Measurements from ENCODE around the gene GRIK4.

Gene GRIK4

DNA sequence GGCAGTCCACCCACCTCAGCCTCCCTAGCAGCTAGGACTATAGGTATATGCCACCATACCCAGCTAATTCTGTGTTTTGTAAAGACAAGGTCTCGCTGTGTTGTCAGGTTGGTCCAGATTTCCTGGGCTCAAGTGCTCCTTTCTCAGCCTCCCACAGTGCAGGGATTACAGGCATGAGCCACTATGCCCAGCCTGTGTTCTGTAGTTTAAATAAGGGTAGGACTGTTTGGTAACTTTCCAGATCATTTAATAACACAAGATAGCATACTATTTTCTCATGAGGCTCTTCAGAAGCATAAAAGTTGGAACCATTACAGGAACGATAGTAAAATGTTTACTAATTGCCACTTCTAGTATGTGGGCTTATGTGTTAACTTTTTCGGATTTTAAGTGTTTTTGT lies 38.0 kb upstream of the GRIK4 start:
- H3K4me3 ChIP-seq (replicated peaks in 1 of 2; ENCODE audit: low read depth in 2 of 2, low read length in 2 of 2) = no peak overlapping the region
- no peak for DNase-seq (ENCODE audit: low read depth in 2 of 2)
- TF ChIP-seq, protein P1, sequence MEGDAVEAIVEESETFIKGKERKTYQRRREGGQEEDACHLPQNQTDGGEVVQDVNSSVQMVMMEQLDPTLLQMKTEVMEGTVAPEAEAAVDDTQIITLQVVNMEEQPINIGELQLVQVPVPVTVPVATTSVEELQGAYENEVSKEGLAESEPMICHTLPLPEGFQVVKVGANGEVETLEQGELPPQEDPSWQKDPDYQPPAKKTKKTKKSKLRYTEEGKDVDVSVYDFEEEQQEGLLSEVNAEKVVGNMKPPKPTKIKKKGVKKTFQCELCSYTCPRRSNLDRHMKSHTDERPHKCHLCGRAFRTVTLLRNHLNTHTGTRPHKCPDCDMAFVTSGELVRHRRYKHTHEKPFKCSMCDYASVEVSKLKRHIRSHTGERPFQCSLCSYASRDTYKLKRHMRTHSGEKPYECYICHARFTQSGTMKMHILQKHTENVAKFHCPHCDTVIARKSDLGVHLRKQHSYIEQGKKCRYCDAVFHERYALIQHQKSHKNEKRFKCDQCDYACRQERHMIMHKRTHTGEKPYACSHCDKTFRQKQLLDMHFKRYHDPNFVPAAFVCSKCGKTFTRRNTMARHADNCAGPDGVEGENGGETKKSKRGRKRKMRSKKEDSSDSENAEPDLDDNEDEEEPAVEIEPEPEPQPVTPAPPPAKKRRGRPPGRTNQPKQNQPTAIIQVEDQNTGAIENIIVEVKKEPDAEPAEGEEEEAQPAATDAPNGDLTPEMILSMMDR (IDR thresholded peaks at IDR 0.05; ENCODE audit: low read depth, low read length) = no peak

DNA sequence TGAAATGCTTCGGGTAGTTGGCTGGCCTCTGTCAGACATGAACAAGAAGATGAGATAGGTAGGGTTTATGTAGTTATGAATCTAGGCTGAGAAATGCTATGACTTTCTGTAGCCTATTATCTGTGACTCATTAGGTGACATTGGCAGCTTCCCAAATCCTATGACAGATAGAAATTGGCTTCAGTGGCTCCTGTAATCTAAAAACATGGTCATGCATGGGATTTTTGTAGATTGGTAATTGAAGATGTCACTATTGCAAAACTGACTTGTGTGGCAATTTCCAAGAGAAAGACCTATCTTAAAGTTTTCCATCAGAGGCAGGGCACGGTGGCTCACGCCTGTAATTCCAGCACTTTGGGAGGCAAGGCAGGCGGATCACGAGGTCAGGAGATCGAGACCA lies 29.4 kb upstream of the GRIK4 start:
- TF ChIP-seq, protein P1 (IDR thresholded peaks at IDR 0.05; ENCODE audit: low read depth, low read length) = no peak
- no peak overlapping the region for H3K4me3 ChIP-seq (replicated peaks in 1 of 2; ENCODE audit: low read depth in 2 of 2, low read length in 2 of 2)
- peak in 1 of 2 donors; percentile 32 for DNase-seq (ENCODE audit: low read depth in 2 of 2)

DNA sequence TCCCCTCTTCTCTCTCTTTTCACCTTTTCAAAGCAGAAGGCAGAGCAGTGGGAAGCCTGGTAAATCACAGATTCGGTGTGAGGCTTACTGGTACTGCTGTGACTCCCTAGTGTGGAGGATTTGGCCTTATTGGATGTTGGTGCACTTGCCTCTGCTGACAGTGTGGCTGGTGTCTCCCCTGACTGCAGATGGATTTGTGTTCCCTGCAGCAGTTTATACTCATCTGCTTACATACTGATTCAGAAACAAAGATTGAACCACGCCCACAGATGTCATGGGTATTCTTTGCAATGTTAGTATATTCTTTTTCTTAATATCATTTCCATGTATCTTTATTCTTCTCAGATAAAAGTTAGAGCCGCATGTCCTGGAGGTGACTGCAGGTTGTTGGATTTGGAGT lies 26.8 kb upstream of the GRIK4 start:
- H3K4me3 ChIP-seq (replicated peaks in 1 of 2; ENCODE audit: low read depth in 2 of 2, low read length in 2 of 2) = no peak overlapping the region
- TF ChIP-seq, protein P1 (IDR thresholded peaks at IDR 0.05; ENCODE audit: low read depth, low read length) = no peak
- no peak for DNase-seq (ENCODE audit: low read depth in 2 of 2)

DNA sequence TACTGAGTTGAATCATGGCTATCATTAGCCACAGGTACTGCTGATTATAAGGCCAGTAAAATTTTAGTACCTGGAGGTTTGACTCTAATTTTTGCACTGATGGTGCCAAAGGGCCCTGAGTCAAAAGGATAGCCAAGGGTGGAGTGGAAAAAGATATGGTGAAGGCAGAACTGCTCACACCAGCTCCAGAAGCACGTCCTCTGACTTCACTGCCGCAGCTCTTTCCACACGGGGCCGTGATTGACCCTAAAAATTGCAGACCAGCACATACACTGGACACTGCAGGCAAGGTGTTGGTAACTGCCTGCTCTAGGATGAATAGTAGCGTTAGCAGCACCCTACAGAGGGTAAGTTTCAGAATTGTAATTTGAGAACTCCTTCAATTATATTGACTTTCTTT lies 25.4 kb upstream of the GRIK4 start:
- DNase-seq (ENCODE audit: low read depth in 2 of 2) = no peak
- no peak overlapping the region for H3K4me3 ChIP-seq (replicated peaks in 1 of 2; ENCODE audit: low read depth in 2 of 2, low read length in 2 of 2)
- TF ChIP-seq, protein P1 (IDR thresholded peaks at IDR 0.05; ENCODE audit: low read depth, low read length) = no peak

DNA sequence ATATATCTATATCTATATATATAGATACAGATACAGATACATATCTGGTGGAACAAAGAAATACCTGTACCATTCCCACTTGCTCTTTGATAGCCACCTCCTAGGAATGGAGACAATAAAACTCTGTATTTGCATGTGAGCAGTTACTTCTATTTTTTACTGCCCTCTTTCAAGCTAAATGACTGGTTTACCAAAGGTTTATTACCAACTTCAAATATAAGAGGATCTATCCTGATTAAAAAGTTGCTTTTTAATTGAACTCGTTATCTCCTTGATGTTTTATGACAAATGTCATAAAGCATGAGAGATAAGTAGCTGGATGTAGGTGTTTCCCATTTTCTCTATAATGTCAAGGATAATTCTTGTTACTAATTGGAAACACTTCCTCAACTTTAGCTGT lies 21.7 kb upstream of the GRIK4 start:
- no peak for DNase-seq (ENCODE audit: low read depth in 2 of 2)
- TF ChIP-seq, protein P1 (IDR thresholded peaks at IDR 0.05; ENCODE audit: low read depth, low read length) = no peak
- no peak overlapping the region for H3K4me3 ChIP-seq (replicated peaks in 1 of 2; ENCODE audit: low read depth in 2 of 2, low read length in 2 of 2)

DNA sequence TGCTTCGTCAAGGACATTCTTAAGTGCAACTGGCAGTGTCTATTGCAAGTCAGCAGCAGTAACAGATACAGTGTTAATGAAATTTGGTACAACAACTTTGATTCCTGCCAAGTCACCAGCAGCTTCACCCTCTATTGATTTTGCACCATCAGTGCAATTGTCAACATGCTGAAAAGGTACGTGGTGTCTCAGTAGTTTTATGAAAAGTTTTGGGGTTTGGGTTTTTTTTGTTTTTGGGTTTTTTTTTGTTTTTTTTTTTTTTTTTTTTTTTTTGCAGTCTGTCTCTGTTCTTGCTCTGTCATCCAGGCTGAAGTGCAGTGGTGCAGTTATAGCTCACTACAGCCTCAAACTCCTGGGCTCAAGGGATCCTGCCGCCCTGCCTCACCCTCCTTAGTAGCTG lies 19.1 kb upstream of the GRIK4 start:
- TF ChIP-seq, protein P1 (IDR thresholded peaks at IDR 0.05; ENCODE audit: low read depth, low read length) = no peak
- no peak for DNase-seq (ENCODE audit: low read depth in 2 of 2)

DNA sequence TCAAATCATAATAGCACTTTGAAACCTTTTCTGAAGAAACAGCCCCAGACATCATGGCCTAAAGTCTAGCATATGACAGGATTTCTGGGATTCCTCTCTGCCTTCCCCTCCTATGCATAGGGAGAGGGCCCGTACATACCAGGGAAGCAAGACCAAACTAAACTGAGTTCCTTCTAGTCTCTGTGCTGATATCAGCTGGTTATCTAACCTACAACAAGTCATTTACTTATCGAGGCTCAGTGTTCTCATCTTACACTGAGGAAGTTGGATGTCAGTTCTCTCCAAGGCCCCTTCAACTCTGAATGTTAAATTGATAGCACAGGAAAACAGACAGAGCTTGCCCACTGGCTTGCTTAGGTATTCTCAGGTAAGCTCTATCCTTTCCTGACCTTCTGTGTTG lies 17.0 kb upstream of the GRIK4 start:
- TF ChIP-seq, protein P1 (IDR thresholded peaks at IDR 0.05; ENCODE audit: low read depth, low read length) = no peak
- DNase-seq (ENCODE audit: low read depth in 2 of 2) = no peak

More for the DNA sequence above, 19.1 kb upstream of the GRIK4 start:
- H3K4me3 ChIP-seq (replicated peaks in 1 of 2; ENCODE audit: low read depth in 2 of 2, low read length in 2 of 2) = no peak overlapping the region

More for the DNA sequence above, 17.0 kb upstream of the GRIK4 start:
- H3K4me3 ChIP-seq (replicated peaks in 1 of 2; ENCODE audit: low read depth in 2 of 2, low read length in 2 of 2) = no peak overlapping the region

All from cardiac fibroblast (primary cell).